RWPE1 (cell line): ENCODE measurements around the gene CACNG3.
"Not testable (repeated sequence)": the region's sequence is repeated elsewhere in the genome, so short reads cannot be mapped to it uniquely, and the experiment has no call there.

Experiments used
- CTCF ChIA-PET: fragments of 350-600 bp; sonication (Branson Sonifier 250); formaldehyde crosslinking; extraction: SDS; loops from one replicate; lab custom pipeline; 2021; lab: Yijun Ruan, JAX
- POLR2A ChIA-PET: fragments of 400-600 bp; formaldehyde crosslinking; extraction: SDS; loops from one replicate; lab custom pipeline; 2020; ENCODE audit warnings: antibody characterized with exemption; ENCODE audit not compliant: low non-redundant PET; lab: Yijun Ruan, JAX
- DNase-seq: peaks from one replicate; pipeline ENCODE4 v3.0.0; 2012; ENCODE audit warnings: low spot score
- H3K27ac ChIP-seq: fragments of 450-650 bp; 2 replicates; pipeline ENCODE4 v1.5.1; 2017
- TF ChIP-seq, protein P1 (sequence below): fragments of 450-650 bp; conservative IDR thresholded peaks from 2 replicates; pipeline ENCODE4 v1.5.1; 2017; ENCODE audit warnings: low read depth, mild to moderate bottlenecking

Gene CACNG3

DNA sequence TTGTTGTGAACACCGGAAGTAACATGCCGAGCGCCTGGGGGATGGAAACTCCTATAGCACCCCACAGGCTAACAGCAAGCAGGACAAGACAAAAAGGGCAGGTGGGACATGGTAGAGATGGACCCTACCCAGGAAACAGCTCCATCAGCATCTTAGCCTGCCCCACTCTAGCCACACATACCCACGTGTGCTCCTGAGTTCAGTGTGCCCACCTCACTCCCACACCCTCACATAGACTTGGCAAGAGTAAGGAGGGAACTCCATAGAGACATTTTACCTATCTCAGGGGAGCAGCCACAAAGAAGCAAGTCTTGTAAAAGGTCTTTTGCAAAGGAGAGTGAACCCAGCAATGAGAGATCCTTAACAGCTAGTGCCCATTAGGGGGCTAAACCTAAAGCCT, 37.8 kb upstream of the CACNG3 start:
- POLR2A ChIA-PET, result no interaction called here
- H3K27ac ChIP-seq, result no peak overlapping the region
- CTCF ChIA-PET, result no interaction called here
- DNase-seq, result no peak
- TF ChIP-seq, protein P1, sequence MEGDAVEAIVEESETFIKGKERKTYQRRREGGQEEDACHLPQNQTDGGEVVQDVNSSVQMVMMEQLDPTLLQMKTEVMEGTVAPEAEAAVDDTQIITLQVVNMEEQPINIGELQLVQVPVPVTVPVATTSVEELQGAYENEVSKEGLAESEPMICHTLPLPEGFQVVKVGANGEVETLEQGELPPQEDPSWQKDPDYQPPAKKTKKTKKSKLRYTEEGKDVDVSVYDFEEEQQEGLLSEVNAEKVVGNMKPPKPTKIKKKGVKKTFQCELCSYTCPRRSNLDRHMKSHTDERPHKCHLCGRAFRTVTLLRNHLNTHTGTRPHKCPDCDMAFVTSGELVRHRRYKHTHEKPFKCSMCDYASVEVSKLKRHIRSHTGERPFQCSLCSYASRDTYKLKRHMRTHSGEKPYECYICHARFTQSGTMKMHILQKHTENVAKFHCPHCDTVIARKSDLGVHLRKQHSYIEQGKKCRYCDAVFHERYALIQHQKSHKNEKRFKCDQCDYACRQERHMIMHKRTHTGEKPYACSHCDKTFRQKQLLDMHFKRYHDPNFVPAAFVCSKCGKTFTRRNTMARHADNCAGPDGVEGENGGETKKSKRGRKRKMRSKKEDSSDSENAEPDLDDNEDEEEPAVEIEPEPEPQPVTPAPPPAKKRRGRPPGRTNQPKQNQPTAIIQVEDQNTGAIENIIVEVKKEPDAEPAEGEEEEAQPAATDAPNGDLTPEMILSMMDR, result no peak

DNA sequence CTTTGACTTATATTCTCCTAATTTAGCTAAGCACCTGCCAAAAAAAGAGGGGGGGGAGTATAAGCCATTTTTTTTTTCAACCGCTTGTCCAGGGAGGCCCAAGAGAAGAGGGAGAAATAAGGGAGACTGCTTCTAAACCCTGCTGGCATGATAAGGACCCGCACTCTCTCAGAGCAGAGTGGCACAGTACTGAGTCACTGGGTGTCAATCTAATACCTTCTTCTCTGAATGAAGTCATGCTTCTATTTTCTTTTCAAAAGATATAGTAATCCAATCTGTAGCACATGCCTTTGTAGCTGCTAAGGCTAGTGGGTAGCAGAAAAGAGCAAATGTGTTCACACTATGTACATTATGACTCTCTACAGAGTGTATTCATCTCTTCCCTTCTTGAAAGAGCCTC, 34.9 kb upstream of the CACNG3 start:
- CTCF ChIA-PET, result no interaction called here
- TF ChIP-seq, protein P1, result no peak
- H3K27ac ChIP-seq, result no peak overlapping the region
- POLR2A ChIA-PET, result no interaction called here
- no peak for DNase-seq

DNA sequence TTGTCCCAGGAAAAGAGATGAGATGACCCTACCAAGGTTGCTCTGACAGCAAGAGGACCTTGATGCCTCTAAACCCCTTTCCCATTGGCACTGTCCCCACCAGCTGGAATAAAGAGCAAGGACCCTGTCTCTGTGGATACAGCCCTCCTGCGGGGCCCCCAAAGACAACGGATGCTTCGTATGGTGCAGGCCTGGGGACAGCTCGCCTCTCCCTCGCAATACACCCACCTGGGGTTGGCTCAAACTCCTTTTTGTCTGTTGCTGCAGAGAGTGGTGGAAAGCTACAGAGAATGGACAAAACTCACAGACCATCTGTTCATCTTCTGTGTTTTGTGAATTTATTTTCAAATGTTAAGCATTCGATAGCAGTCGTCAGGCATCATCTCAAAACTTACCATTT, 27.6 kb upstream of the CACNG3 start:
- H3K27ac ChIP-seq, result no peak overlapping the region
- TF ChIP-seq, protein P1, result no peak
- ChIA-PET CTCF (no interaction called here), POLR2A (no interaction called here)
- no peak for DNase-seq

DNA sequence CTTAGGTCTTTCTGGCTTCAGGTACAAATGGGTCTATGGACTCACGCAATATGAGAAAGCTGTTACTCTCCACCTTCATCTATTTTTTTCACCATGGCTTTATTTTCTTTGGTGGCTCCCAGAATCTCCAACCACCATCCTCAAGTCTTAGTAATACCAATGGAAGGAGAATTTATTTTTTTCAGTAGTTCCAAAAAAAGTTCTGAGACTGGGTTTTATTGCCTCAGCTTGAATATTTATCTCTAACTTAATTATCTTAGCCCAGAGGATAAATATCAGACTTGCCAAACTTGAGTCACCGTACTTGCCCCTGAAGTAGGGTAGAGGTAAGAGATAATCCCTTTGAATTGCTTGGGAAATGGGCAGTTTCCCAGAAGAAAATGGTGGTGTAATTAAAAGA, 23.2 kb upstream of the CACNG3 start:
- no peak for DNase-seq
- ChIA-PET POLR2A (no interaction called here), CTCF (no interaction called here)
- TF ChIP-seq, protein P1, result no peak
- H3K27ac ChIP-seq, result no peak overlapping the region

DNA sequence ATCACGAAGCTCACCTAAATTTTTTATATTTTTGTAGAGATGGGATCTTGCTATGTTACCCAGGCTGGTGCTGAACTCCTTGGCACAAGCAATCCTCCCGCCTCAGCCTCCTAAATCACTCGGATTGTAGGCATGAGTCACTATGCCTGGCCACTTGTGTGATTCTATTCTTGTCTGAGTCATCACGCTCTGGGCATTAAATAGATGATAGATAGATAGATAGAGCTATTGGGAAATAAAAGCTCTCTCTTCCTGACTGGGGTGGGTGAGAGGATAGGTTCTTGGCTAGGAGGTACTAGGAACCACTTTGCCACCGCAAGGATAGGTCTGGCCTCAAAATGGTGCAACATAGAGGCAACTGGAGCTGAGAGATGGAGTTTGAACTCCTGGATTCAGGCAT, 21.4 kb upstream of the CACNG3 start:
- ChIA-PET POLR2A (no interaction called here), CTCF (no interaction called here)
- DNase-seq, result no peak
- no peak overlapping the region for H3K27ac ChIP-seq
- TF ChIP-seq, protein P1, result no peak

DNA sequence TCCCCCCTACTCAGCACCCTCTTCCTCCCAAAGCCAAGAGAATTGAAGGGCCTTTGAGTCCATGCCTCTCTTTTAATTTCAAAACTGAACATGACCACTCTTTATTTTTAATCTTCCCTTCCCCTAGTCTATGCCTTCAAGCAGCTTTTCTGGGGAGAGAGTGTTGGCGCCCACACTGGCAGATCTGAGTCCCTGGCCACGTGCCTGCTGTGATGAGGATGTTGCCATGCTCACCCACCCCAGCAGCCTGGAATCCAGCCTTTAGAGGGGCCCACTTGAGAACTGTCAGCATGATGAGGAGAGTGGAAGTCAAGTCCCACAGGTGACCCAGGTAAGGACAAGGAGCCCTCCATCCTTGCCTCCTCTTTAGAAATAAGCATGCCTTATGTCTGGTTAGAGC, 20.3 kb upstream of the CACNG3 start:
- TF ChIP-seq, protein P1, result no peak
- no peak for DNase-seq
- ChIA-PET CTCF (no interaction called here), POLR2A (no interaction called here)
- H3K27ac ChIP-seq, result no peak overlapping the region

DNA sequence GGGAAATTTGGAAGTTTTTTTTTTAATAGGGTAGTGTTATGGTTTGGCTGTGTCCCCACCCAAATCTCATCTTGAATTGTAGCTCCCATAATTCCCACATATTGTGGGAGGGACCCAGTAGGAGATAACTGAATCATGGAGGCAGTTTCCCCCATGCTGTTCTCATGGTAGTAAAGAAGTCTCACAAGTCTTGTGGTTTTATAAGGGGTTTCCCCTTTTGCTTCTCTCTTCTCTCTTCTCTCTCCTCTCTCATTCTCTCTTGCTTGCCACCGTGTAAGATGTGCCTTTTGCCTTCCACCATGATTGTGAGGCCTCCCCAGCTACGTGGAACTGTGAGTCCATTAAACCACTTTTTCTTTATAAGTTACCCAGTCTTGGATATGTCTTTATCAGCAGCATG, 17.3 kb upstream of the CACNG3 start:
- H3K27ac ChIP-seq, POLR2A ChIA-PET, CTCF ChIA-PET, DNase-seq: not testable (repeated sequence)
